SH-SY5Y (cell line): Measurements from ENCODE around the gene PTPRK.

Source experiments
- GATA2 ChIP-seq: IDR thresholded peaks from 2 replicates; pipeline ENCODE4 v1.6.1; 2011; ENCODE audit warnings: mild to moderate bottlenecking, low read depth, low read length
- GATA3 ChIP-seq: IDR thresholded peaks from 2 replicates; pipeline ENCODE4 v1.6.1; 2011; ENCODE audit warnings: low read depth, mild to moderate bottlenecking, low read length, moderate library complexity

DNA sequence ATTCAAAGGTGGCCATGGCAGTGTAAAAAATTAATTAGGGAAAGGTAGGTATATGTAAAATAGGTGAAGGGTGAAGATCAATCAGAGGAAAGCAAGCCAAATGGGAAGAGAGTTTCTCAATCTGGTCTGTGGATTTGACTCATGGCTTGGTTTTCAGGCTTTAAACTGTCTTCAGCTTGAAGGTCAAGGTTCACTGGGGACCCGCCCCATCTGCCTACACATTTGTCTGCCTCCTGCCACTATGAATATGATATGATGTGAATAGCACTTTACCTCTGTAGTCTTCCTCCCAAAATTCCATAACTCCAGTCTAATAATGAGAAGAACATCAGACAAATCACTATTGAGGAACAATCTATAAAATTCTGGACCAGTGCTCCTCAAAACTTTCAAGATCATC, 587.3 kb downstream of the PTPRK start:
- TF ChIP-seq GATA3, result no peak
- TF ChIP-seq GATA2, result no peak
